ENCODE results near the gene SARDH.

The SARDH gene

GRCh38 chr9:133718563-133719315 lies 19.4 kb downstream of the SARDH start:
- ATAC-seq (ENCODE audit: insufficient read depth, low read depth), result no peak
- no peaks in the 10 kb centered on the region for H4K20me1 ChIP-seq (ENCODE audit: insufficient read depth, low read length)
- no peaks in the 10 kb centered on the region for H3K79me2 ChIP-seq (ENCODE audit: insufficient read depth, low read length)
- H3K9me3 ChIP-seq (ENCODE audit: insufficient read depth, low read length, severe bottlenecking), result no peaks in the 10 kb centered on the region
- H3K4me3 ChIP-seq (ENCODE audit: low read depth in 1 of 2, low read length in 2 of 2), result no peak overlapping the region
- H3K4me2 ChIP-seq (ENCODE audit: insufficient read depth, low read length), result no peak overlapping the region
- DNase-seq, result no peak
- no peaks in the 10 kb centered on the region for H3K4me1 ChIP-seq (ENCODE audit: insufficient read depth, low read length)
- H3K36me3 ChIP-seq (ENCODE audit: insufficient read depth, low read length), result no peaks in the 10 kb centered on the region
- TF ChIP-seq EZH2 (IDR thresholded peaks at IDR 0.05; ENCODE audit: borderline replicate concordance, low read depth, low read length, severe bottlenecking) (no peak), CTCF (IDR thresholded peaks at IDR 0.05; ENCODE audit: borderline replicate concordance, extremely low read depth, low read length, poor library complexity, severe bottlenecking) (no peak)
- H3K9ac ChIP-seq (ENCODE audit: low read depth, low read length), result no peak overlapping the region
- H3K27me3 ChIP-seq (ENCODE audit: insufficient read depth, low read length, poor library complexity), result no peaks in the 10 kb centered on the region
- no peak overlapping the region for H3K27ac ChIP-seq (ENCODE audit: low read length)
- H2AFZ ChIP-seq (ENCODE audit: low read depth, low read length), result no peak overlapping the region

GRCh38 chr9:133717113-133718031 lies 20.8 kb downstream of the SARDH start:
- TF ChIP-seq EZH2 (IDR thresholded peaks at IDR 0.05; ENCODE audit: borderline replicate concordance, low read depth, low read length, severe bottlenecking) (no peak), CTCF (IDR thresholded peaks at IDR 0.05; ENCODE audit: borderline replicate concordance, extremely low read depth, low read length, poor library complexity, severe bottlenecking) (no peak)

GRCh38 chr9:133716564-133717112 lies 21.5 kb downstream of the SARDH start:
- no peaks in the 10 kb centered on the region for H3K9me3 ChIP-seq (ENCODE audit: insufficient read depth, low read length, severe bottlenecking)
- no peaks in the 10 kb centered on the region for H4K20me1 ChIP-seq (ENCODE audit: insufficient read depth, low read length)
- H3K4me3 ChIP-seq (ENCODE audit: low read depth in 1 of 2, low read length in 2 of 2), result no peak overlapping the region
- H3K4me2 ChIP-seq (ENCODE audit: insufficient read depth, low read length), result no peak overlapping the region
- no peaks in the 10 kb centered on the region for H3K36me3 ChIP-seq (ENCODE audit: insufficient read depth, low read length)
- DNase-seq, result no peak
- H3K79me2 ChIP-seq (ENCODE audit: insufficient read depth, low read length), result no peaks in the 10 kb centered on the region
- H3K27me3 ChIP-seq (ENCODE audit: insufficient read depth, low read length, poor library complexity), result no peaks in the 10 kb centered on the region
- H3K9ac ChIP-seq (ENCODE audit: low read depth, low read length), result no peak overlapping the region
- H3K4me1 ChIP-seq (ENCODE audit: insufficient read depth, low read length), result no peaks in the 10 kb centered on the region
- no peak for ATAC-seq (ENCODE audit: insufficient read depth, low read depth)
- no peak for TF ChIP-seq CTCF (IDR thresholded peaks at IDR 0.05; ENCODE audit: borderline replicate concordance, extremely low read depth, low read length, poor library complexity, severe bottlenecking)
- TF ChIP-seq EZH2 (IDR thresholded peaks at IDR 0.05; ENCODE audit: borderline replicate concordance, low read depth, low read length, severe bottlenecking), result no peak
- no peak overlapping the region for H2AFZ ChIP-seq (ENCODE audit: low read depth, low read length)
- H3K27ac ChIP-seq (ENCODE audit: low read length), result no peak overlapping the region

More at GRCh38 chr9:133717113-133718031, 20.8 kb downstream of the SARDH start:
- DNase-seq, result no peak
- H3K27ac ChIP-seq (ENCODE audit: low read length), result no peak overlapping the region
- H2AFZ ChIP-seq (ENCODE audit: low read depth, low read length), result no peak overlapping the region
- H3K79me2 ChIP-seq (ENCODE audit: insufficient read depth, low read length), result no peaks in the 10 kb centered on the region
- no peaks in the 10 kb centered on the region for H3K9me3 ChIP-seq (ENCODE audit: insufficient read depth, low read length, severe bottlenecking)
- no peak overlapping the region for H3K4me2 ChIP-seq (ENCODE audit: insufficient read depth, low read length)
- no peaks in the 10 kb centered on the region for H3K4me1 ChIP-seq (ENCODE audit: insufficient read depth, low read length)
- H3K36me3 ChIP-seq (ENCODE audit: insufficient read depth, low read length), result no peaks in the 10 kb centered on the region
- H3K27me3 ChIP-seq (ENCODE audit: insufficient read depth, low read length, poor library complexity), result no peaks in the 10 kb centered on the region
- no peaks in the 10 kb centered on the region for H4K20me1 ChIP-seq (ENCODE audit: insufficient read depth, low read length)
- no peak overlapping the region for H3K9ac ChIP-seq (ENCODE audit: low read depth, low read length)
- no peak overlapping the region for H3K4me3 ChIP-seq (ENCODE audit: low read depth in 1 of 2, low read length in 2 of 2)
- ATAC-seq (ENCODE audit: insufficient read depth, low read depth), result no peak
